Measurements from ENCODE around the gene ACSM6.

DNA sequence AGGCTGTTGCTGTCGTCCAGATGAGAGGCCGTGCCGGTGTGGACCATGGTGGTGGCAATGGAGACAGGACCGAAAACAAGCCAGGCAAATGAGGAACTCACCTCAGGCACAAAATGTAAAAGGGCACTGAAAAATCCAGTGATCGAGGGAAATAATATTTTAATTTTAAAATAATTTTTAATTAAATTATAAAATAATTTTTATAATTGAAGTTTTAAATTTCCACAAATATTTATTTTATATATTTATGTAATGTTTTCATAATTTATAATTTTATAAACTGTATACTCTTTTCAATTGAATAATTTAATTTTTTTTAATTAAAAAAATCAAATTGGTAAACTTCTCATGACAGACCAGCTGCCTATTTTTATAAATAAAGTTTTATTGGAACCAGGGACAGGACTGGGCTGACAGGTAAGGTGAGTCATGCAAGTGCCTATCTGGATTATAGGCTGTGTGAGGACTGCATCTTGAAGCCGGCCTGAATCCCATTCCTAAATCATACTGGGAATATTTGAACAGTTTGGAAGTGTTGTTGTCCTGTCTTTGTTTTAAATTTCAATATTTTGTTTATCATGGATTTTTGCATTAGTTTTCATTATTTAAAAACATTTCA lies 15.6 kb downstream of the ACSM6 start:
- TF ChIP-seq, protein P1, sequence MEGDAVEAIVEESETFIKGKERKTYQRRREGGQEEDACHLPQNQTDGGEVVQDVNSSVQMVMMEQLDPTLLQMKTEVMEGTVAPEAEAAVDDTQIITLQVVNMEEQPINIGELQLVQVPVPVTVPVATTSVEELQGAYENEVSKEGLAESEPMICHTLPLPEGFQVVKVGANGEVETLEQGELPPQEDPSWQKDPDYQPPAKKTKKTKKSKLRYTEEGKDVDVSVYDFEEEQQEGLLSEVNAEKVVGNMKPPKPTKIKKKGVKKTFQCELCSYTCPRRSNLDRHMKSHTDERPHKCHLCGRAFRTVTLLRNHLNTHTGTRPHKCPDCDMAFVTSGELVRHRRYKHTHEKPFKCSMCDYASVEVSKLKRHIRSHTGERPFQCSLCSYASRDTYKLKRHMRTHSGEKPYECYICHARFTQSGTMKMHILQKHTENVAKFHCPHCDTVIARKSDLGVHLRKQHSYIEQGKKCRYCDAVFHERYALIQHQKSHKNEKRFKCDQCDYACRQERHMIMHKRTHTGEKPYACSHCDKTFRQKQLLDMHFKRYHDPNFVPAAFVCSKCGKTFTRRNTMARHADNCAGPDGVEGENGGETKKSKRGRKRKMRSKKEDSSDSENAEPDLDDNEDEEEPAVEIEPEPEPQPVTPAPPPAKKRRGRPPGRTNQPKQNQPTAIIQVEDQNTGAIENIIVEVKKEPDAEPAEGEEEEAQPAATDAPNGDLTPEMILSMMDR (IDR thresholded peaks at IDR 0.05 in 4 of 5, conservative IDR thresholded peaks at IDR 0.05 in 1 of 5), result no peak
- TF ChIP-seq POLR2A (IDR thresholded peaks at IDR 0.05), result no peak
